ENCODE measurements around the gene NYAP1. TPM values are rescaled to one million over a fixed set of nuclear protein-coding genes. Genes with fewer than 3 reads are reported as not detected.

NYAP1 gene
- total and polyA plus RNA-seq, 2 of the 8 experiments (the other 6 are each of a cell fraction or from before 2014, with no cell fraction given), result 1.9 to 4.6 TPM

- TF ChIP-seq TEAD4 (IDR thresholded peaks at IDR 0.05; ENCODE audit: low read depth, low read length), result no peak
- no peak for TF ChIP-seq TCF12 (IDR thresholded peaks at IDR 0.05; ENCODE audit: low read depth, low read length)
- TF ChIP-seq RXRA (IDR thresholded peaks at IDR 0.05; ENCODE audit: insufficient read depth, low read depth, low read length), result no peak
- no peak for TF ChIP-seq RNF2 (IDR thresholded peaks at IDR 0.05; ENCODE audit: borderline replicate concordance, low read depth, low read length, missing control alignments, poor library complexity, severe bottlenecking)
- no peak for TF ChIP-seq GTF2F1 (IDR thresholded peaks at IDR 0.05; ENCODE audit: borderline replicate concordance, low read depth, low read length)
Observed at GRCh38 chr7:100471021-100471420, 12.7 kb upstream of the NYAP1 start (continued).

Data from H1 (cell line).